ENCODE results near the gene CAPN5.
"Not testable (repeated sequence)": the region's sequence is repeated elsewhere in the genome, so short reads cannot be mapped to it uniquely, and the experiment has no call there.

CAPN5 gene

DNA sequence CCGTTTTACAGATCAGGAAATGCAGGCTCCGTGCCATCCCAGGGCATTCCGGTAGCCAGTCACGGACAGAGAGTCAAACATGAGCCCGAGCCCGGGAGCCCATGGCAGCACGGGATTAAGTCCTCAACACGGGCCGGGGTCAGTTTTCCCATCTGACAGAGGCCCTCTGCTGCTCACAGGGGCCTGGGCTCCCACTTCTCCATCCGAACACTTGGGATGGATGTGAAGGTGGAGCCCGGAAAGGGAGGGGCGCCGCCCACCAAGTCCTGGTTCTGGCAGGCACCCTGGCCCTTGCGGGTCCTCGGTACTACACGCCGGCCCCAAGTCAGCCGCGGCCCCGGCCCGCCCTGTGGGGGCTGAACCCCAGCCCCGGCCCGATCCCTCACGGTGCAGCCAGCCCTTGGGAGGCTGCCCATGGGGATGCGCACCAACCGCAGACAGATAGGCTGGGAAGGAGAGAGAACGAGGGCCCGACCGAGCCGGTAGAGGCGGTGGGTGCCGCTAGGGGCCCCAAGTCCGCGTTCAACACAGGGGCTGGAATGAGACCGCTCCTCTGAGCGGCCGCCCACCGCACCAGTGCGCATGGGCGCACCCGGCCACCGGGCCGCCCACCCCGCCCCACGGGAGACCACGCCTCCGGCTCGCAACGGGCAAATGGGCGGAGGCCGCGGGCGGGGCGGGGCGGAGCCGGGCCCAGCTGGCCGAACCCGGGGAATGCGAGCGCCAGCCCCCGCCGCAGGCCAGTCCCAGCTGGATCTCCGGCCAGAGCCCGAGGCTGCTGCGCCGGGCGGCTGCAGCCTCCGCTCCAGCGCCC lies at the start of gene CAPN5:
Gene CAPN5 (plus strand): TSS at position 743 of the 814 bp plus-strand sequence. CDS start 17,916 bp downstream, outside the sequence.
- in situ Hi-C loops (cut with HindIII; ENCODE audit: low sequenced_read_pairs), result no loop called here

DNA sequence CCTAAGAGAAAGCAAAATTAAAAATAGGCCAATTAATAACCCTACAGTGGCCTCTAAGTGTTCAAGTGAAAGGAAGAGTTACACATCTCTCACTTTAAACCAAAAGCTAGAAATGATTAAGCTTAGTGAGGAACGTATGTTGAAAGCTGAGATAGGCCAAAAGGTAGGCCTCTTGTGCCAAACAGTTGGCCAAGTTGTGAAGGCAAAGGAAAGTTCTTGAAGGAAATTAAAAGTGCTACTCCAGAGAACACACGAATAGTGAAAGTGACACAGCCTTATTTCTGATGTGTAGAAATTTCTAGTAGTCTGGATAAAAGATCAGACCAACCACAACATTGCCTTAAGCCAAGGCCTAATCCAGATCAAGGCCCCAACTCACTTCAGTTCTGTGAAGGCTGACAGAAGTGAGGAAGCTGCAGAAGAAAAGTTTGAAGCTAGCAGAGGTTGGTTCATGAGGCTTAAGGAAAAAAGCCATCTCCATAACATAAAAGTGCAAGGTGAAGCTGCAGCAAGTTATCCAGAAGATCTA lies 48.3 kb upstream of the CAPN5 start:
- in situ Hi-C loops (cut with HindIII; ENCODE audit: low sequenced_read_pairs), result not testable (repeated sequence)

DNA sequence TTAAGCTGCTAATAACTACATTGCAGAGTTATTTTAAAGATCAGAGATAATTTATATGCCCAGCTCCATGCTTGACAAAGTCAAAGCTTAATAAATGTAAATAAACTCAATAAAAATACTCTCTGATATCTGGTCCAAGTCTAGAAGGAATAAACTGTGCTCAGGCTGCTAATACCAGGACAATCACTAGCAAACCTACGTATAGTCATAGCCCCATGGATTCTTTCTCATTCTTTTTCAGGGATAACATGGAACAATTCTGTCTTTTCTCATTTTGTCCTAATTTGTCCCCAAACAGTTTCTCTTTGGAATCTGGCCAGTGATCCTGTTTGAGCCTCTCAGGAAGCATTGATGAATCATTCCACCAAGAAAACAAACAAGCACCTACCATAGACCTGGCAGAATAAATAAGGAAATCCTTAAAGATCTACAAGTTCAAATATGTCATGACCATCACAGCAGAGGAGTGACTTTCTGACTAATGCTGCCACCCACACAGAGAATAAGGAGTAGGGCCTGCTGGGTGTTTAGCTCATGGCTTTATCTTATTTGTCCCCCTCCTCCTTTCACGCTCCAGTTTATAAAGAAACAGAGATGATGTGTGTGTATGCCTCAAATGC lies 46.7 kb upstream of the CAPN5 start:
- in situ Hi-C loops (cut with HindIII; ENCODE audit: low sequenced_read_pairs), result no loop called here

DNA sequence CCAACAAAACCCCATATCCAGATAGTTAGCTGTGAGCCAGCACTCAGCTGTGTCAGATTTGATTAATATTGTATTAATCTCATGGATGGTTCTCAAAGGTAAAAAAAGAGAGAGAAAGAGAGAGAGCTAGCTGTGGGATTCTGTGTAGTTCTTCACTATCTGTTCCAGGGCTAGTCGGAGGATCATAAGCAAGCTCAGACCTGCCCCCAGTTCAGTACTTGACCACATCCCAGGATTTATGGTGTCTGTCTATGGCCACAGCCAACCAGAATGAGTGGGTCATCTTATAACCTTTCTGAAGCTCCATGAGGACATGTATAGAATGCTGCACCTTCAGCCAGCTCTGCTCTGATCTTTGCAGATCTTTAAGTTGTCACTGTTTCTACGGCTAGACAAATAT lies 46.0 kb upstream of the CAPN5 start:
- in situ Hi-C loops (cut with HindIII; ENCODE audit: low sequenced_read_pairs), result no loop called here

DNA sequence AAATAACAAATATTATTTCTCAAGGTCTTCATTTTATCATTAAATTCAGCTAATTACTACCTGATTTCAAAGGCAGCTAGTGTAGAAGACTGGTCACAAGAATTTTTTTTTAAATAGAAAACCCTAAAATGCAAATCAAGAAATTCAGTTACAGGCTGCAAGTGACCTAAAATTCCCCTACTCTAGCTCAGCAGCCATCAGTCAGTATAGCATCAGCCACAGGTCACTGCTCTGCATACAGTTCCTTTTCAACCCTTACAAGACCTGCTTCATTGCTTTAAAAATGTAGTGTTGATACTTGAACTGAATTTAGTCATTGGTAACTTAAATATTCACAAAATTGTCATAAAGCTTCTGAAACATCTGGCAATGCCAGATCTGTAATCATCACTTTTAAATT lies 42.0 kb upstream of the CAPN5 start:
- in situ Hi-C loops (cut with HindIII; ENCODE audit: low sequenced_read_pairs), result no loop called here

DNA sequence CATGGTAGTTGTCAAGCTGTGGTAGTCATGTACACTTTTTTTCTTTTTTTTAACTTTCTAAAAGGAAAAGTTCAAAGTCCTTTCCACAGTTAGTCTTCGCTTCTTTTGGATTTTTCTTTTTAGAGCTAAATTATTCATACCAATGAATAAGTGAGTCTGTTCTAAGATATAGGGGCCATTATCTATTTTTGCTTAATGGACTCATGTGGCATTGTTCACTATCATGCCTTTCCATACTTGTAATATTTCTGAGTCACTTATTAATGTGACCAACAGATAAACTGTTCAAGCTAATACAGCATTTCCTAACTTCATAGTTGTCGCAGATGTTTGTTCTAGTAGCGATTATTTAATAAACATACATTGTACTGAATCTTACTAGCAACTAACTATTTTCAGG lies 40.5 kb upstream of the CAPN5 start:
- in situ Hi-C loops (cut with HindIII; ENCODE audit: low sequenced_read_pairs), result no loop called here

DNA sequence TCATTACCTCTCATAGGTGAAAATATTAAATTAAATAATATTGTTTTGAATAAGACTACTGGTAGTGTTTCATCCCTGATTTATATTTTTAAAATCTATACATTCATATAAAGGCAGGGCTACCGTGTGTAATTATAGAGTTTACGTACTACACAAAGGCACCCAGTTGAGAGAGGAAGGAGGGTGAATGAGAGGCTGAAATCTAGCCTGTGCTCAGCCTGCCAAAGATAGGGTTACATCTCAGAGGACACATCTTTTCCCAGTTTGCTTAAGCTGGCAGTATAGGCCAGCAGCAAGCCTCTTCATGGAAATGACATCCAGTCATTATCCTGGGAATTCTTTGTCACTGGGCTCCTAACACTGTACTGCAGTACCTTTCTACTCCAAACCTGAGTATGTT lies 40.0 kb upstream of the CAPN5 start:
- in situ Hi-C loops (cut with HindIII; ENCODE audit: low sequenced_read_pairs), result no loop called here

DNA sequence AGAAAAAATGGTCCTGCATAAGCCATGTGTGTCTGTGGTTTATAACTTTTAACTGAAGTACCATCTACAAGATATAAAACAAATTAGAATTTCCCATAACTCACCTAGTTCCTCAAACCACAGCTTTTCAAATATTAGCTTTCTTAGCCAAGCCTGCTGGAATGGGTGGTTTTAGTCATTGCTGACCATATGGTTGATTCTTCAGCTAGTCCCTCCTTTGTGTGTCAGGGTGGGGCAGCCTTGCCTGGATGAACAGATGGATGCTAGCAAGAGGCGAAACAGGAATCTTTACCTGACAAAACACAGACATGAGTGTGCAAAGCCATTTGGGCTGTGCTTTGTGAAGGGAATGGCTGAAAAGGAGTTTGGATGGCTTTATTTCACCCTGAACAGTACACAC lies 39.5 kb upstream of the CAPN5 start:
- in situ Hi-C loops (cut with HindIII; ENCODE audit: low sequenced_read_pairs), result no loop called here

DNA sequence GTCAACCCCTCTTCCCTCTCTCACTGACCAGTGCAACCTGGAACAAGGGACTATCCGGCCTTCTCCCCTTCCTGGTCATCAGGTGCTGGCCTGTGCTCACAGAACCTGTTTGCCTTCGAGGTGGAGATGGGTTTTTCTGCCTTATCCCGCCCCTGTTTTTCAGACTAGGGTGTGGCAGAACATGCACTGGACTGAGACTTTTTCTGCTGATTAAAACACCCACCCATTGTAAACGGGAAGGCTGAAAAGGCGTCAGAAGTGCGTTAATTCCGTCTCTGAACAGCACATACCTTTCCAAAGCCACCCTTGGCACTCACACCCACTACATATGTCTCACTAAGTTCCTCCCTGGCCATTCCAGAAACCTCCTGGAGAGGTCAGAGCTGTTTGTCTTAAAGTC lies 36.9 kb upstream of the CAPN5 start:
- in situ Hi-C loops (cut with HindIII; ENCODE audit: low sequenced_read_pairs), result no loop called here

DNA sequence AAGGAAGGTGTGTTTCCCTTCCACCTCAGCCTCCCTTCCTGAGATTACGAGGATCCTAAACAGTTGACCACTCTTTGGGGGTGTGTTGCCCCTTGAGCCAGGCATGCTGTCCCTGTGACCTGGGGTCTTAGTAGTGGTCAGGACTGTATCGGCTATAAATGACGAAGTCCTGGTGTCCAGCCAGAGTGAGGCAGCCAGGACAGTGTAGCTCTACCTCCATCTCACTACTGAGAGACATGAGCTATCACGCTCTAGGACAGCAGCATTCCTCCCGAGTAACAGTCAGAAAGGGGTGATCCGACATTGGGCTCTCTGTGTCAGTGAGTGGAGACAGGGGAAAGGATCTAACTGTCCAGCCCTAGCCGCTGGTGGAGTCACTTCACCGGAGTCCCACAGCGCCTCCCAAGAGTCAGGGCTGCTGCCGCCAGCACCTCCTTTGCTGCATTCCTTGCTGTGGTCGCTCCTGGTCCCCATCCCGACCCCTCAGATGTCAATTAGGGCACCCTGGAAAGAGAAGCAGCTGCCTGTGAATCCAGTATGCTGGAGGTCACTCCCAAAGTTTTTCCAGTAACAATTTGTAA lies 35.8 kb upstream of the CAPN5 start:
- in situ Hi-C loops (cut with HindIII; ENCODE audit: low sequenced_read_pairs), result no loop called here

DNA sequence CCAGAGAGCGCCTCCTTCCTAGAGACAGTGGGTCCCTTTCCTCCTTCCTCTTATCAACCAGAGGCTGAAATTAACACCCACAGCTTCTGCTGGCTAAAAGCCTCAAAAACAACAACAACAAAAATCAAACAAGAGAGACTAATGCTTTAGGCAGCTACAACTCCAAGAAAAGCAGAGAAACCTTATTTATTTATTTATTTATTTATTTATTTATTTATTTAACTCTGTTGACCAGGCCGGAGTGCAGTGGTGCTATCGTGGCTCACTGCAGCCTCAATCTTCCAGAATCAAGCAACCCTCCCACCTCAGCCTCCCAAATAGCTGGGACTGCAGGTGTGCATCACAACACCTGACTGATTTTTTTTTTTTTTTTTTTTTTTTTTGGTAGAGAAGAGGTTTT lies 35.2 kb upstream of the CAPN5 start:
- in situ Hi-C loops (cut with HindIII; ENCODE audit: low sequenced_read_pairs), result no loop called here

DNA sequence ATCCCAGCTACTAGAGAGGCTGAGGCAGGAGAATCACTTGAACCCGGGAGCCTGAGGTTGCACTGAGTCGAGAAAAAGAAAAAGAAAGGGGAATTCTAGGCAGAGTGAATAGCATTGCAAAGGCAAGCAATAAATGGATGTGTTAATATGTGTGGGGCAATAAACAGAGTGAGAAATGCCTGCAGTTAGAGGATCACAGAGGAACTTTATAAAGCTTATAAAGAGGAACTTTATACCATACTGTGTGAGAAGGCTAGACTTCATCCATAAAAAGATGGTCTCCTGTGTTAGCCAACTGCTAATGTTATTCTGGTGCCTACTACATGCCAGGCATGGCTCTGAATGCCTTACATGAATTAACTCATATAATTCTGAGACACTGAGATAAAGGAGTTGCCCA lies 31.7 kb upstream of the CAPN5 start:
- in situ Hi-C loops (cut with HindIII; ENCODE audit: low sequenced_read_pairs), result no loop called here

DNA sequence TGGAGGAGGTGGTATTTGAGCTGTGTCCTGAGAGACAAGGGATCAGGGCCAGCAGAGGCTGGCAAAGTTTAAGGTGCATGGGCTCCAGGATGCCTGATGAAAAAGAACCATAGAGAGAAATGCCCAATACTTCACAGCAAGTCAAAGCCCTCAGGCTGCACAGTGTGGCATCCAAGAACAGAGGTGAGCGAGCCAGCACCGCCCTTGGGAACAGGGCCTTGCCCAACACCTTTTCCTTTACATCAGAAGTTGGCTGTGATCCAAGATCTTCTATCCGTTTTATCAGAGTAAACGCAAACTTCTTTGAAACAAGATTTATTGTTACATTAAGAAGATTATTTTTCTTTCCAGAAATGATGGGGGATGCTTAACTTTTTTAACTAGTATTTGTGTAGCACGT lies 31.2 kb upstream of the CAPN5 start:
- in situ Hi-C loops (cut with HindIII; ENCODE audit: low sequenced_read_pairs), result no loop called here

DNA sequence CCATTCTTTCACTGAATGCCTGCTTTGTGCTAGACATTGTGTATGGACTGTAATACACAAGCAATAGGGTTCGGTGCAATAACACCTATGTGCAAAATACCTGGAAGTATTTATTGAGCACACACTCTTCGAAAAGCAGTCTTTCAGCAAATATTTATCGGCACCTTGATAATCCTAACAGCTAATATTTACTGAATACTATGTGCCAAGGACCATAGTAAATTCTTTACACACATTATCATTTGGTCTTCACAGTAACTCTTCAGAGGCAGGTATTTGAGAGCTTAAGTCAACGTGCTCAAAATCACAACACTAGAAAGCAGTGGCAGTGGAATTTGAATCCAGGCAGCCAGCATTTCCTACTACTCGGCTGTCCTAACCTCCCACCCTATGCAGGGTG lies 30.4 kb upstream of the CAPN5 start:
- in situ Hi-C loops (cut with HindIII; ENCODE audit: low sequenced_read_pairs), result no loop called here

DNA sequence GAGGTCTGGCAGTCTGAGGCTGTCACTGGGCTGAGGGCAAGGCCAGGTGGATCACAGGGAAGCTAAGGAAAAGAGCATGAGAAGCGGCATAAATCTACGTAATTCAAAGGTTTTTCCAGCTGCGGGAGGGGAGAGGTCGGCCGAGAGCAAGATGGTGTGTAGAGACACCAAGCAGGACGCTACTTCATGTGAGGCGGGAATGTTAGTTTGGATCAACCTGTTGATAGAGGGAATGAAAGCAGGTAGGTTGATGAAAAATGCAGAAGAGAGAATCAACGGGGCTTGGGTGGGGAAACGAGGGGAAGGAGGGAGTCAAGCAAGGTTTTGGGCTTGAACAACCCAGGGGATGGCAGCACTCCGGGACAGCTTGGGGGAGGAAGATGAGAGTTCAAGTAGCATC lies 29.7 kb upstream of the CAPN5 start:
- in situ Hi-C loops (cut with HindIII; ENCODE audit: low sequenced_read_pairs), result no loop called here

DNA sequence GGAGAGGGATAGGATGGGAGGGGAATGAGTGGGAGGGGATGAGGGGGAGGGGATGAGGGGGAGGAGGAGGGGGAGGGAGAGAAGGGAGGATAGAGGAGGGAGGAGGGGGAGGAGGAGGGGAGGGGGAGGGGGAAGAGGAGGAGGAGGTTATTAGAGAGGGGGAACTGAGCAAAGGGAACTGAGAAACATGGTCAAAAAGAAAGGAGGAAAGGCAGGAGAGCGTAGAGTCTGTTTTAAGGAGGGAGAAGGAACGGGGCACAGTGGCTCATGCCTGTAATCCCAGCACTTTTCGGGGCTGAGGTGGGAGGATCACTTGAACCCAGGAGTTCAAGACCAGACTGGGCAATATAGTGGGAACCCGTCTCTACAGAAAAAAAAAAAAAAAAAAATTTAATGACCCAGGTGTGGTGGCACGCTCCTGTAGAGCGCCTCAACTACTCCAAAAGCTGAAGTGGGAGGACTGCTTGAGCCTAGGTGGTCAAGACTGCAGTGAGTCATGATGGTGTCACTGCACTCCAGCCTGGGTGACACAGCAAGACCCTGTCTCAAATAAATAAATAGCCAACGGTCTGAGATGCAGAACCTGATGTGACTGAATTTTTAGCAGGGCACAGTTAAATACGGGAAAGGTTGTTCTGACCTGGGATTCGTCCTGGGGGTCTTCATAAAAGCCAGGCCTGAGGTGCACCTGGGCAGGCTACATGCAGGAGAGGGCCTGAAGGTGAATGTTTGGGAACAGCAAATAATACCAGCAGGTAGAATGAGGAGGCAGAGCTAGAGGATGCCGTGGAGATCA lies 28.5 kb upstream of the CAPN5 start:
- in situ Hi-C loops (cut with HindIII; ENCODE audit: low sequenced_read_pairs), result no loop called here

DNA sequence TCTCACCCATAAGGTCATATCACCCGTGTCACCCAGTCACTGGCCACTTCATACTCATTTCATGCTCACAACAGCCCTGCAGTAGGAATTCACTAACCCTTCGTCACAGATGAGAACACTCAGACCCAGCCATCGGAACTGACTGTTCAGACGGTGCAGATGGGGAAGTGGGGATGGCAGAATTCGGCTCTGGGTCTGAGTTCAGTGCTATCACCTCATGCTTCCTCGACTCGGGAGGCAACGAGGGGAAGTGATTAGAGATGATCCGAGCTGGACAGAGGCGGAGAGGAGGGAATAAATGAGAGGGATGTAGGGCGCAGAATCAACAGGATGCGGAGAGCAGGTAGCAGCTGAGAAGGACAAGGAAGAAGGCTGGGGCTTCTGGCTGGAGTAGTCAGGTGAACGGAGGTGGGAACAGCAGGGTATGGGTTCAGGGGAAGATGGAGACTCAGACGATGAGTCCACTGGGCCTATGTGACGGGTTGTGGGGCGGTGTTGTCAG lies 27.9 kb upstream of the CAPN5 start:
- in situ Hi-C loops (cut with HindIII; ENCODE audit: low sequenced_read_pairs), result no loop called here

DNA sequence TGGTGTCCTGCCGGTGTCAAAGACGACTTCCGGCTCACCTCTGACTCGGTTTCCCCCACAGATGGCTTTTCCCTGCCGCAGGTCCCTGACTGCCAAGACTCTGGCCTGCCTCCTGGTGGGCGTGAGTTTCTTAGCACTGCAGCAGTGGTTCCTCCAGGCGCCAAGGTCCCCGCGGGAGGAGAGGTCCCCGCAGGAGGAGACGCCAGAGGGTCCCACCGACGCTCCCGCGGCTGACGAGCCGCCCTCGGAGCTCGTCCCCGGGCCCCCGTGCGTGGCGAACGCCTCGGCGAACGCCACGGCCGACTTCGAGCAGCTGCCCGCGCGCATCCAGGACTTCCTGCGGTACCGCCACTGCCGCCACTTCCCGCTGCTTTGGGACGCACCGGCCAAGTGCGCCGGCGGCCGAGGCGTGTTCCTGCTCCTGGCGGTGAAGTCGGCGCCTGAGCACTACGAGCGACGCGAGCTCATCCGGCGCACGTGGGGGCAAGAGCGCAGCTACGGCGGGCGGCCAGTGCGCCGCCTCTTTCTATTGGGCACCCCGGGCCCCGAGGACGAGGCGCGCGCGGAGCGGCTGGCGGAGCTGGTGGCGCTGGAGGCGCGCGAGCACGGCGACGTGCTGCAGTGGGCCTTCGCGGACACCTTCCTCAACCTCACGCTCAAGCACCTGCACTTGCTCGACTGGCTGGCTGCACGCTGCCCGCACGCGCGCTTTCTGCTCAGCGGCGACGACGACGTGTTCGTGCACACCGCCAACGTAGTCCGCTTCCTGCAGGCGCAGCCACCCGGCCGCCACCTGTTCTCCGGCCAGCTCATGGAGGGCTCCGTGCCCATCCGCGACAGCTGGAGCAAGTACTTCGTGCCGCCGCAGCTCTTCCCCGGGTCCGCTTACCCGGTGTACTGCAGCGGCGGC lies 27.0 kb upstream of the CAPN5 start:
- in situ Hi-C loops (cut with HindIII; ENCODE audit: low sequenced_read_pairs), result no loop called here

DNA sequence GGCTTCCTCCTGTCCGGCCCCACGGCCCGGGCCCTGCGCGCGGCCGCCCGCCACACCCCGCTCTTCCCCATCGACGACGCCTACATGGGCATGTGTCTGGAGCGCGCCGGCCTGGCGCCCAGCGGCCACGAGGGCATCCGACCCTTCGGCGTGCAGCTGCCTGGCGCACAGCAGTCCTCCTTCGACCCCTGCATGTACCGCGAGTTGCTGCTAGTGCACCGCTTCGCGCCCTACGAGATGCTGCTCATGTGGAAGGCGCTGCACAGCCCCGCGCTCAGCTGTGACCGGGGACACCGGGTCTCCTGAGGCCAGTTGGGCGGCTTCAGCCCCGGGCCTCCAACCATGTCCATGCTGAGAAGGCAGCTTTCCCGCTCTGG lies 26.4 kb upstream of the CAPN5 start:
- in situ Hi-C loops (cut with HindIII; ENCODE audit: low sequenced_read_pairs), result no loop called here

DNA sequence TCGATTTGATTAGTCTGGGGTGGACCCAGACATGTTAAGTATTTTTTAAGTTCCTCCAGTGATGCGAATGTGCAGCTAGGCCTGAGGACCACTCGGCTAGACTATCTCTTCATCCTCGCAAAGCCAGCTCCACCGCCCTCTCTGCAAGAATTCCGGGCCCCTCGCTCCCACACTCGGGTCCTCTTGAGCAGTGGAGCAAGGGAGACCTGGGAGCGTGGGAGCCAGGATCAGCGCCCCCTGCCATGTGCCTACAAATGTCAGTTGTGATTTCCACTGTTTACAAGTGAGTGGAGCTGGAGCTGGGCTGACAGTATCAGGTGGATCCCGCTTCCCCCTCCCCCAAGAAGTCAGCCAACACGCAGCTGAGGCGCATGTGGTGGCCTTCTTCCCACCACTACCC lies 25.9 kb upstream of the CAPN5 start:
- in situ Hi-C loops (cut with HindIII; ENCODE audit: low sequenced_read_pairs), result no loop called here

All from DLD1 (cell line).